Peyer's patch (tissue), 4 donors: ENCODE results near the gene PAXIP1. TPM values are rescaled to one million over a fixed set of nuclear protein-coding genes. Genes with fewer than 3 reads are reported as not detected.

Source experiments
- DNase-seq, 3 donors: peaks; one replicate each; pipeline ENCODE4 v3.0.0-alpha.2; 2017 to 2019
- H3K27ac ChIP-seq, 4 donors: fragments of 200-600 bp; sonication (generic); one replicate each; pipeline ENCODE4 v1.5.1; 2016 to 2019
- H3K27me3 ChIP-seq, 2 donors: fragments of 200-600 bp; sonication (generic); one replicate each; pipeline ENCODE4 v1.5.1; 2019
- H3K36me3 ChIP-seq, 3 donors: fragments of 200-600 bp; sonication (generic); one replicate each; pipeline ENCODE4 v1.5.1; 2016 to 2019
- H3K4me1 ChIP-seq, 4 donors: fragments of 200-600 bp; sonication (generic); one replicate each; pipeline ENCODE4 v1.5.1; 2016 to 2019
- H3K4me3 ChIP-seq, 4 donors: fragments of 200-600 bp; sonication (generic); 1 replicate in 3 of 4; 2 replicates in 1 of 4; pipeline ENCODE4 v1.5.1; 2016 to 2019; ENCODE audit warnings: mild to moderate bottlenecking in 1 of 4
- H3K9me3 ChIP-seq, 4 donors: fragments of 200-600 bp; sonication (generic); one replicate each; pipeline ENCODE4 v1.5.1; 2016 to 2019; ENCODE audit warnings: mild to moderate bottlenecking in 1 of 4
- POLR2A ChIP-seq, 2 donors: fragments of 450-650 bp; IDR thresholded peaks; one replicate each; pipeline ENCODE4 v1.5.1; 2017; ENCODE audit warnings: antibody characterized with exemption in 2 of 2, mild to moderate bottlenecking in 2 of 2, moderate library complexity in 2 of 2
- total RNA-seq, 4 donors: library from RNA; depleted of rRNA; stranded (reverse); fragments of >200 nt; gene quantifications; one replicate each; pipeline ENCODE4 v1.1.0, GENCODE V29; 2016
- TF ChIP-seq, protein P1 (sequence below), 6 experiments: fragments of 450-650 bp in 4 of 6; fragments of 200-600 bp in 2 of 6; sonication (generic) in 1 of 6; IDR thresholded peaks; one replicate each; pipeline ENCODE4 v1.5.1; 2017 to 2019; ENCODE audit warnings: antibody characterized with exemption in 6 of 6, mild to moderate bottlenecking in 3 of 6, moderate library complexity in 1 of 6

Gene PAXIP1
- total RNA-seq, 4 donors from 2014 or later: 14.9 to 28.3 (median 23.7) TPM

DNA sequence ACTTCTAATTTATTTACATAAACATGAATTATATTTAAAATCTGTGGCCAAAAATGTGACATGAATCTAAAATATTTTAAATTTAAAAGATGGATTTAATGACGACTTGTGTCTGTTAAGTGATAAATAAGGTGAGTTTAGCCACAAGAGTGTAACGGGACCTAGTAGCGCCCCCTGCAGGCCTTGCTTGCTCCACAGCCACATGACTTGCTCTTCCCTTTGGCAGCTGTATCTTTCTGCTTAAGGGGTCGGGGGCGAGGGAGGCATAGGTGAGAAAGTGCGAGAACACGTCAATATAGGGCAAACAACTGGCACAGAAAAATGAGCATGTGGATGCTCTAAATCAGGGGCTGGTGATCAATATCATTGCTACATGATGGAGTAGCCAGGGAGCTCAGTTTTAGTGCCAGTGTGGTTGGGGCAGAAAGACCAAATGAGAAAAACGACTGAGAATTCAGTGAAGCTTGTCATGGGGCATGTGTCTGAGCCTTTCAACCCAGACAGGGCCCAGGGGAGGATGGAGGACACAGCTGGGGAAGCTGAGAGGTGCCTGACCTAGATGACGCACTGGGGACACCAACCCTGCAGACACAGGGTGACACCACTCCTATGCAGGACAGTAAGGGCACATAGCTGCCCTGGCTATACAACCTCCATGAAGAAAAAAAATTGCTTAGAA is 49.8 kb downstream of the PAXIP1 start:
- no peaks in the 10 kb centered on the region for H3K9me3 ChIP-seq

DNA sequence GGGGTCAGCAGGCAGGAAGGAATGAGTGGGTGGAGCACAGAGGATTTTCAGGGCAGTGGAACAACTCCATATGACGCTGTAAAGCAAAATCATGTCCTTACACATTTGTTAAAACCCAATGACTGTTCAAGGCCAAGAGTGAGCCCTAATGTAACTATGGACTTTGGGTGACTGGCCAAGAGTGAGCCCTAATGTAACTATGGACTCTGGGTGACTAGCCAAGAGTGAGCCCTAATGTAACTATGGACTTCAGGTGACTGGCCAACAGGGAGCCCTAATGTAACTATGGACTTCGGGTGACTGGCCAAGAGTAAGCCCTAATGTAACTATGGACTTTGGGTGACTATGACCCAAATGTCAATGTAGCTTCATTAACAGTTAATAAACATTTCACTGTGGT is 52.0 kb downstream of the PAXIP1 start:
- DNase-seq: no peak
- TF ChIP-seq, protein P1, sequence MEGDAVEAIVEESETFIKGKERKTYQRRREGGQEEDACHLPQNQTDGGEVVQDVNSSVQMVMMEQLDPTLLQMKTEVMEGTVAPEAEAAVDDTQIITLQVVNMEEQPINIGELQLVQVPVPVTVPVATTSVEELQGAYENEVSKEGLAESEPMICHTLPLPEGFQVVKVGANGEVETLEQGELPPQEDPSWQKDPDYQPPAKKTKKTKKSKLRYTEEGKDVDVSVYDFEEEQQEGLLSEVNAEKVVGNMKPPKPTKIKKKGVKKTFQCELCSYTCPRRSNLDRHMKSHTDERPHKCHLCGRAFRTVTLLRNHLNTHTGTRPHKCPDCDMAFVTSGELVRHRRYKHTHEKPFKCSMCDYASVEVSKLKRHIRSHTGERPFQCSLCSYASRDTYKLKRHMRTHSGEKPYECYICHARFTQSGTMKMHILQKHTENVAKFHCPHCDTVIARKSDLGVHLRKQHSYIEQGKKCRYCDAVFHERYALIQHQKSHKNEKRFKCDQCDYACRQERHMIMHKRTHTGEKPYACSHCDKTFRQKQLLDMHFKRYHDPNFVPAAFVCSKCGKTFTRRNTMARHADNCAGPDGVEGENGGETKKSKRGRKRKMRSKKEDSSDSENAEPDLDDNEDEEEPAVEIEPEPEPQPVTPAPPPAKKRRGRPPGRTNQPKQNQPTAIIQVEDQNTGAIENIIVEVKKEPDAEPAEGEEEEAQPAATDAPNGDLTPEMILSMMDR (IDR thresholded peaks at IDR 0.05): no peak
- TF ChIP-seq POLR2A (IDR thresholded peaks at IDR 0.05): no peak
- H3K27ac ChIP-seq: no peak overlapping the region
- no peaks in the 10 kb centered on the region for H3K27me3 ChIP-seq
- H3K36me3 ChIP-seq: peaks cover 0 to 72% (median 0%) of the 10 kb centered on the region in 3 donors
- no peak overlapping the region for H3K4me3 ChIP-seq
- H3K9me3 ChIP-seq: no peaks in the 10 kb centered on the region
- no peaks in the 10 kb centered on the region for H3K4me1 ChIP-seq

More for the DNA sequence above, 49.8 kb downstream of the PAXIP1 start:
- TF ChIP-seq POLR2A (IDR thresholded peaks at IDR 0.05): no peak
- TF ChIP-seq, protein P1 (IDR thresholded peaks at IDR 0.05): peak in 5 of 6 experiments; percentile 17 to 69 (median 60)
- Histone ChIP-seq H3K27me3 (no peaks in the 10 kb centered on the region), H3K27ac (no peak overlapping the region), H3K4me1 (no peaks in the 10 kb centered on the region), H3K4me3 (no peak overlapping the region), H3K36me3 (peaks cover 0 to 64% (median 0%) of the 10 kb centered on the region in 3 donors)
- peak; percentile 46 to 83 (median 78) for DNase-seq

DNA sequence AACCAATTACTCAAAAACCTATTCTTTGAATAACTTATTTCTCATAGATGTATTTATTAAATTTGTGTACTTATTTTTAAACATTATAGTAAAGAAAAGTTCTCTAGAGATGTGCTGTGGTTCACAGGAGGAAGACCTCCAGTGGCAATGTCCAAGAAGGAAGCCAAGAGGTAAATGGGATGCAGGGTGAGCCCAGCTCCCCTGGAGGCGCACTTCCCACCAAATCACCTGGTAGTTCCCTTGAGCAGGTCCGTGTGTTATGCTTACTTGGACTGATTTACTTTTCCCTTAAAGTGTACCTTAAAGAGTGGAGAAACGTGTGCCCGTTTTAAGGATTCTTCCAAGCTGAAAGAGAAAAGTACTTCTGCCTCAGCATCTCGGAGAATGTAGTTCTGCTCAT is 55.3 kb downstream of the PAXIP1 start:
- H3K4me3 ChIP-seq: no peak overlapping the region
- no peaks in the 10 kb centered on the region for H3K27me3 ChIP-seq
- H3K36me3 ChIP-seq: peaks cover 0 to 74% (median 0%) of the 10 kb centered on the region in 3 donors
- no peaks in the 10 kb centered on the region for H3K9me3 ChIP-seq
- no peaks in the 10 kb centered on the region for H3K4me1 ChIP-seq
- no peak for DNase-seq
- no peak overlapping the region for H3K27ac ChIP-seq
- no peak for TF ChIP-seq POLR2A (IDR thresholded peaks at IDR 0.05)
- TF ChIP-seq, protein P1 (IDR thresholded peaks at IDR 0.05): no peak

DNA sequence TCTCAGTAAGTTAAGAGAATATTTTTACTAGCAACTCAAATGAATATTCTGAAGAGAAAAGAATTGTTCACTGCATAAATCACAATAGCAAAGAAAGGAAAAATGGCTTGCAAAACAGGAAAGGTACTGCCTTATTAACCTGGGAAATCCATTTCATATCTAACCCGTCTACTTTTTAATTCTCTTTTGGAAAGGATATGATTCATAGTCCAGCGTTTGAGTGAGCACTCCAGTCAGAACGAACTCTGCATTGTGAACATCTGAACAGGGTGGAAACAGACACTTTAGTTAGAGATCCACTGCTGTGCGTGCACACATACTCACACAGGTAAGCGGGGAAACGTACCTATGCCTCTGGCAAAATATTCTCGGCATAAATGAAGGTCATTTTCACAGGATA is 56.8 kb downstream of the PAXIP1 start:
- no peak for TF ChIP-seq POLR2A (IDR thresholded peaks at IDR 0.05)
- TF ChIP-seq, protein P1 (IDR thresholded peaks at IDR 0.05): no peak
- H3K27me3 ChIP-seq: no peaks in the 10 kb centered on the region
- peaks cover 0 to 69% (median 0%) of the 10 kb centered on the region in 3 donors for H3K36me3 ChIP-seq
- no peak overlapping the region for H3K4me3 ChIP-seq
- H3K27ac ChIP-seq: no peak overlapping the region
- no peak for DNase-seq
- no peaks in the 10 kb centered on the region for H3K9me3 ChIP-seq
- H3K4me1 ChIP-seq: no peaks in the 10 kb centered on the region

DNA sequence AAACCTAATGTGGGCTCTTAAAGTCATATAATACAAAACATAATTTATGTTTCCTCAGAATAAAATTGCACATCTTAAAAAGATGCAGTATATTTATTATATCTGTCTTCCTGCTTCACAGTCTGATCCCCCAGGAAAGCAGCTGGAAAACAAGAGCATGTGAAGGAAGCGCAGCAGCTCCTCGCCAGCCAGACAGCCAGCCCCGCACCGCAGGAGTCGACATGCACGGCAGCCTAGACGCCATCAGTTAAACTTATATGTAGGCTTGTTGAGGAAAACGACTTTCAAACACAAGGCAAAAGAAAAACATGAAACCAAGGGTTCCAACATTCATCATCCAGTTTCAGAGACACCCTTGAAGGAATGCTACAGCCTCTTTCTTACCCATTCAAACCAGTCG is 59.0 kb downstream of the PAXIP1 start:
- Histone ChIP-seq H3K4me1 (no peaks in the 10 kb centered on the region), H3K9me3 (no peaks in the 10 kb centered on the region), H3K4me3 (no peak overlapping the region), H3K27me3 (no peaks in the 10 kb centered on the region), H3K36me3 (peaks cover 0 to 56% (median 0%) of the 10 kb centered on the region in 3 donors), H3K27ac (no peak overlapping the region)
- TF ChIP-seq, protein P1 (IDR thresholded peaks at IDR 0.05): no peak
- no peak for TF ChIP-seq POLR2A (IDR thresholded peaks at IDR 0.05)
- no peak for DNase-seq
